PFSK-1 (cell line): ENCODE measurements around the gene MEGF11.

ENCODE experiments used
- FOXP2 ChIP-seq: optimal IDR thresholded peaks from 2 replicates; pipeline ENCODE3; 2011; ENCODE audit warnings: borderline replicate concordance, control low read depth, inconsistent platforms; ENCODE audit not compliant: insufficient read depth; ENCODE audit errors: extremely low read length, extremely low read depth
- POLR2AphosphoS5 ChIP-seq: IDR thresholded peaks from 2 replicates; pipeline ENCODE4 v1.6.1; 2012; ENCODE audit warnings: low read depth, mild to moderate bottlenecking, control low read depth, low read length, moderate library complexity
- SIN3A ChIP-seq: IDR thresholded peaks from 2 replicates; pipeline ENCODE4 v1.6.1; 2012; ENCODE audit warnings: mild to moderate bottlenecking, low read length, moderate library complexity, borderline replicate concordance; ENCODE audit not compliant: insufficient read depth
- TAF1 ChIP-seq: IDR thresholded peaks from 2 replicates; pipeline ENCODE4 v1.6.1; 2012; ENCODE audit warnings: low read length, control low read depth, borderline replicate concordance; ENCODE audit not compliant: insufficient read depth
- TF ChIP-seq, protein P1 (sequence below), 2 experiments: IDR thresholded peaks; 2 replicates each; pipeline versions ENCODE4 v1.6.1 to v1.8.0; 2011 to 2012; ENCODE audit warnings: low read depth in 2 of 2, low read length in 2 of 2, control low read depth in 1 of 2, inconsistent platforms in 1 of 2, mild to moderate bottlenecking in 1 of 2, moderate library complexity in 1 of 2; ENCODE audit not compliant: insufficient read depth in 1 of 2

Gene MEGF11

DNA sequence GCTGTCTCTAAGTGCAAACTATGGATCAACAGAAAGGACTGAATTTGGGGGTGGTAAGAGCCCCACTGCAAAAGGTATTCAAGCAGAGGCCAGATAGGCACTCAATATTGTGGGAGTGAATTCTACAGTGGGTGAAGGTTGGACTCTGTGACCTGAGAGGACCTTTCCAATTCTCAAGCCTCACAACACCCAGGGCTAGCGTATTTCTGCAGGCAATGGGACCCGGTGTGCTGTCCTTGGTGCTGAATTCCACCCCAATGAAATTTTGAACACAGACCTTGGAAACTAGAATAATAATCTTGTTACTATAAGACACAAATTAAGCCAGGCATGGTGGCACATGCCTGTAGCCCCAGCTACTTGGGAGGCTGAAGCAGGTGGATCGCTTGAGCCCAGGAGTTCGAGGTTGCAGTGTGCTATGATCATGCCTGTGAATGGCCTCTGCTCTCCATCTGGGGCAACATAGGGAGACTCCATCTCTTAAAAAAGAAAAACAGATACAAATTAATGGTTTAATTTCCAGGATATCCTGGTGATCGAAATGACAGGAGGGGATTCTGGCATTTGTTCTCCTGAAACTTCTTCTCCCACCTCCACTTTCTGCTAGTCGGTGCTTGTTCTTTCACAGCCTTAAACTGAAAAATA, 248.8 kb downstream of the MEGF11 start:
- TF ChIP-seq, protein P1, sequence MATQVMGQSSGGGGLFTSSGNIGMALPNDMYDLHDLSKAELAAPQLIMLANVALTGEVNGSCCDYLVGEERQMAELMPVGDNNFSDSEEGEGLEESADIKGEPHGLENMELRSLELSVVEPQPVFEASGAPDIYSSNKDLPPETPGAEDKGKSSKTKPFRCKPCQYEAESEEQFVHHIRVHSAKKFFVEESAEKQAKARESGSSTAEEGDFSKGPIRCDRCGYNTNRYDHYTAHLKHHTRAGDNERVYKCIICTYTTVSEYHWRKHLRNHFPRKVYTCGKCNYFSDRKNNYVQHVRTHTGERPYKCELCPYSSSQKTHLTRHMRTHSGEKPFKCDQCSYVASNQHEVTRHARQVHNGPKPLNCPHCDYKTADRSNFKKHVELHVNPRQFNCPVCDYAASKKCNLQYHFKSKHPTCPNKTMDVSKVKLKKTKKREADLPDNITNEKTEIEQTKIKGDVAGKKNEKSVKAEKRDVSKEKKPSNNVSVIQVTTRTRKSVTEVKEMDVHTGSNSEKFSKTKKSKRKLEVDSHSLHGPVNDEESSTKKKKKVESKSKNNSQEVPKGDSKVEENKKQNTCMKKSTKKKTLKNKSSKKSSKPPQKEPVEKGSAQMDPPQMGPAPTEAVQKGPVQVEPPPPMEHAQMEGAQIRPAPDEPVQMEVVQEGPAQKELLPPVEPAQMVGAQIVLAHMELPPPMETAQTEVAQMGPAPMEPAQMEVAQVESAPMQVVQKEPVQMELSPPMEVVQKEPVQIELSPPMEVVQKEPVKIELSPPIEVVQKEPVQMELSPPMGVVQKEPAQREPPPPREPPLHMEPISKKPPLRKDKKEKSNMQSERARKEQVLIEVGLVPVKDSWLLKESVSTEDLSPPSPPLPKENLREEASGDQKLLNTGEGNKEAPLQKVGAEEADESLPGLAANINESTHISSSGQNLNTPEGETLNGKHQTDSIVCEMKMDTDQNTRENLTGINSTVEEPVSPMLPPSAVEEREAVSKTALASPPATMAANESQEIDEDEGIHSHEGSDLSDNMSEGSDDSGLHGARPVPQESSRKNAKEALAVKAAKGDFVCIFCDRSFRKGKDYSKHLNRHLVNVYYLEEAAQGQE (IDR thresholded peaks at IDR 0.05; ENCODE audit: insufficient read depth in 1 of 2, low read depth in 2 of 2, low read length in 2 of 2): peak; percentile 96 to 98
- TF ChIP-seq SIN3A (no peak), FOXP2 (no peak)

DNA sequence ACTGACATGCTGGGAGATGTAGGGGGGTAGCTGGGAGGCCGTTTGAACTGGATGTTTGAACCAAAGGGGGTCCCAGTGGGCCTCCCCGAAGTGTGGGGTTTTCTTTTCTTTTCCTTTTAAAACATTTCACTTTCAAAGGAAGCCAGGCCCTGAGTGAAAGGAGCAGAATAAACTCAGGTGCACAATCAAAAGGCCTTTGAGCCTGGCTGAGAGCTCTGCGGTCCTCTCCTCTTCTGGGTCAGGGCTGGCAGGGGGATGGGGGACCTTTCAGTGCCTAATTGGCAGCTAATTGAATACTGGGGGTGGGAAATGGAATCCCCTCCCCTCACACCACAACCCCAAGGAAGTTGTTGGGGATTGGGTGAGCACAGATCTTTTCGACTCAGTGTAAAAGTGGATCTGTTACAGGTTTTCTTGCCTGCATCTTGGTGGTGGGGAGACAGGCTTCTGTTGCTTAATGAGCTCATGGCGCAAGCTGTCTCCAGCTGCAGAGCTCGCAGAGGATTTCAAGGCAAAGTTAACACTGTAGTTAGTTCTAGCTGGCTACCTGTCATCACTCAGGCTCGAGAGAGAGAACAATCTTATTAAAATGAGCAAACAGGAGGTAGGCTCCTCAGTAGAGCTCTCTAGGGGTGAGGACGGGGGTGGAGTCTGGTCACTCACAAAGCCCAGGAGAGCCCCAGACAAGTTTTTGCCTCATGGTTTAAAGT, 251.7 kb downstream of the MEGF11 start:
- no peak for TF ChIP-seq TAF1
- TF ChIP-seq, protein P1 (IDR thresholded peaks at IDR 0.05; ENCODE audit: insufficient read depth in 1 of 2, low read depth in 2 of 2, low read length in 2 of 2): no peak
- no peak for TF ChIP-seq POLR2AphosphoS5
- TF ChIP-seq FOXP2: no peak
- TF ChIP-seq SIN3A: no peak

DNA sequence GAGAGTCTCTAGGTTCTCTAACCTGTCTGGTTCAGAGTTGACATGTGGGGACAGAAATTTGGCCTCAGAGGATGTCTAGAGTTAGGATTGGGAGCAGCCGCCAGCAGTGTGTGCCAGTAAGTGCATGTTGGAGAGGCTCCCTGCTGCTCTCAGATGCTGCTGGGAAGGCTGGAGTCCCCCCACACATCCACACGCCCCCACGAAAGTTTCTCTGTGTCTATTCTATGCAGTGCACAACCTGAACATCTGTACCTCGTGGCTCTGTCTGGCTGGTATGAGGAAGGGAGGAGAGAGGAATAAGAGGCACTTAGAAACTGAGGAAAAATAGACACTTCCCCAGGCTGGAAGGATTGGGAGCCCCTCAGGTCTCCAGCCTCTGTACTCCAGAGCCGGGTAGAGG, 252.5 kb downstream of the MEGF11 start:
- TF ChIP-seq TAF1: no peak
- TF ChIP-seq POLR2AphosphoS5: no peak
- TF ChIP-seq FOXP2: no peak
- TF ChIP-seq, protein P1 (IDR thresholded peaks at IDR 0.05; ENCODE audit: insufficient read depth in 1 of 2, low read depth in 2 of 2, low read length in 2 of 2): no peak
- no peak for TF ChIP-seq SIN3A

DNA sequence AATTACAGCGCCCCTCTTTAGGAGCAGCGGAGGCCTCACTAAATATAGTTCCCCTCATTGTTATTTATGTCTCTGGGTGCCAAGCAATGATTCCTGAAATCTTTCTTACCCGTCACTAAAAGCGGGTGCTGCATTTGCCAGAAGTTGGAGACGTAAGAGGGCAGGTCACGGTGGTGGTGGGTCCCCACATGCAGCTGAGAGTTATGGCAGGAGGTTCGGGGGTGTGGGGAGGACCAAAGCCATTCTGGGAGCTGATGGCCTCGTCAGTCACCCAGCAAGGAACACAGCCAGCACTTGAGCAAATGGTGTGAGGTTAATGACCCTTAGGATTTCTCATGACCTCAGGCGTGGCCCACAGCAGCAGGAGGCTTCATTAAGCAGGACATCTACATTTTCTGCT, 255.1 kb downstream of the MEGF11 start:
- TF ChIP-seq TAF1 (no peak), FOXP2 (no peak), SIN3A (no peak), POLR2AphosphoS5 (no peak)
- TF ChIP-seq, protein P1 (IDR thresholded peaks at IDR 0.05; ENCODE audit: insufficient read depth in 1 of 2, low read depth in 2 of 2, low read length in 2 of 2): no peak
